GM20000 (cell line): ENCODE measurements around the gene DECR2.

ENCODE experiments used
- DNase-seq: peaks from one replicate; pipeline ENCODE4 v3.0.0; 2012; ENCODE audit warnings: low spot score
- TF ChIP-seq, protein P1 (sequence below): IDR thresholded peaks from 2 replicates; pipeline ENCODE4 v1.5.1; 2012; ENCODE audit warnings: mild to moderate bottlenecking, control low read depth; ENCODE audit errors: extremely low read depth, missing control alignments

DECR2 gene, protein sequence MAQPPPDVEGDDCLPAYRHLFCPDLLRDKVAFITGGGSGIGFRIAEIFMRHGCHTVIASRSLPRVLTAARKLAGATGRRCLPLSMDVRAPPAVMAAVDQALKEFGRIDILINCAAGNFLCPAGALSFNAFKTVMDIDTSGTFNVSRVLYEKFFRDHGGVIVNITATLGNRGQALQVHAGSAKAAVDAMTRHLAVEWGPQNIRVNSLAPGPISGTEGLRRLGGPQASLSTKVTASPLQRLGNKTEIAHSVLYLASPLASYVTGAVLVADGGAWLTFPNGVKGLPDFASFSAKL

DNA sequence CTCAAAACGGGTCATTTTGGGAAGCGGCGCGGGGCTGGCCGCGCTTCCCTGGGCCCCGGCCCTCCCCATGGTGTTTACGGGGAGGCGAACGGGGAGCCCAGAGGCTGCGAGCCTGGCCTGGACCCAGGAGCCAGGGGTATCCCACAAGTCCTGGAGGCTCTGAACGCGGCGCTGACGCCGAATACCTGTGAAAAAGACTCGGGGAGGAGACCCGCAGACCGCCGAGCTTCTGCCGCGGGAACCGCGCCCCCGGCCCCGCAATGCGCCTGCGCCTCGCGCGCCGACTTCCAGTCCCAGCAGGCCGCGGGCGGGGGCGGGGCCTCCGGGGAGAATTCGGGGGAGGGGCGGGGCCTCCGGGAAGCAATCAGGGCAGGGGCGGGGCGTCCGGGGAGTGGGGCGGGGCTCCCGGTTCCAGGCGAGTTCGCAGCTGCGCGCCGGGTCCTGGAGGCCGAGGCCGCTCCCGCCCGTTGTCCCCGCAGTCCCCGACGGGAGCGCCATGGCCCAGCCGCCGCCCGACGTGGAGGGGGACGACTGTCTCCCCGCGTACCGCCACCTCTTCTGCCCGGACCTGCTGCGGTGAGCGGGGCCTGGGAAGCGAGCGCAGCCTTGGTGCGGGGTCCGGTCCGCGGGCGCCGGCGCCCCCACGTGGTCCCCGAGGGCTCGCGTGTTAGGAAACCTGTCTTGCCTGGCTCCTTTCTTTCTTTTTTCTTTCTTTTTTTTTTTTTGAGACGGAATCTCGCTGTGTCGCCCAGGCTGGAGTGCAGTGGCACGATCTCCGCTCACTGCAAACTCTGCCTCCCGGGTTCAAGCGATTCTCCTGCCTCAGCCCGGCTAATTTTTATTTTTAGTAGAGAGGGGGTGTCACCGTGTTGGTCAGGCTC lies at the start of gene DECR2:
TSS of gene DECR2 (plus strand) at position 418 of the 881 bp plus-strand sequence. CDS start at position 497, 79 bp downstream.
- TF ChIP-seq, protein P1, sequence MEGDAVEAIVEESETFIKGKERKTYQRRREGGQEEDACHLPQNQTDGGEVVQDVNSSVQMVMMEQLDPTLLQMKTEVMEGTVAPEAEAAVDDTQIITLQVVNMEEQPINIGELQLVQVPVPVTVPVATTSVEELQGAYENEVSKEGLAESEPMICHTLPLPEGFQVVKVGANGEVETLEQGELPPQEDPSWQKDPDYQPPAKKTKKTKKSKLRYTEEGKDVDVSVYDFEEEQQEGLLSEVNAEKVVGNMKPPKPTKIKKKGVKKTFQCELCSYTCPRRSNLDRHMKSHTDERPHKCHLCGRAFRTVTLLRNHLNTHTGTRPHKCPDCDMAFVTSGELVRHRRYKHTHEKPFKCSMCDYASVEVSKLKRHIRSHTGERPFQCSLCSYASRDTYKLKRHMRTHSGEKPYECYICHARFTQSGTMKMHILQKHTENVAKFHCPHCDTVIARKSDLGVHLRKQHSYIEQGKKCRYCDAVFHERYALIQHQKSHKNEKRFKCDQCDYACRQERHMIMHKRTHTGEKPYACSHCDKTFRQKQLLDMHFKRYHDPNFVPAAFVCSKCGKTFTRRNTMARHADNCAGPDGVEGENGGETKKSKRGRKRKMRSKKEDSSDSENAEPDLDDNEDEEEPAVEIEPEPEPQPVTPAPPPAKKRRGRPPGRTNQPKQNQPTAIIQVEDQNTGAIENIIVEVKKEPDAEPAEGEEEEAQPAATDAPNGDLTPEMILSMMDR = peak; percentile 67
- DNase-seq = peak; percentile 100

DNA sequence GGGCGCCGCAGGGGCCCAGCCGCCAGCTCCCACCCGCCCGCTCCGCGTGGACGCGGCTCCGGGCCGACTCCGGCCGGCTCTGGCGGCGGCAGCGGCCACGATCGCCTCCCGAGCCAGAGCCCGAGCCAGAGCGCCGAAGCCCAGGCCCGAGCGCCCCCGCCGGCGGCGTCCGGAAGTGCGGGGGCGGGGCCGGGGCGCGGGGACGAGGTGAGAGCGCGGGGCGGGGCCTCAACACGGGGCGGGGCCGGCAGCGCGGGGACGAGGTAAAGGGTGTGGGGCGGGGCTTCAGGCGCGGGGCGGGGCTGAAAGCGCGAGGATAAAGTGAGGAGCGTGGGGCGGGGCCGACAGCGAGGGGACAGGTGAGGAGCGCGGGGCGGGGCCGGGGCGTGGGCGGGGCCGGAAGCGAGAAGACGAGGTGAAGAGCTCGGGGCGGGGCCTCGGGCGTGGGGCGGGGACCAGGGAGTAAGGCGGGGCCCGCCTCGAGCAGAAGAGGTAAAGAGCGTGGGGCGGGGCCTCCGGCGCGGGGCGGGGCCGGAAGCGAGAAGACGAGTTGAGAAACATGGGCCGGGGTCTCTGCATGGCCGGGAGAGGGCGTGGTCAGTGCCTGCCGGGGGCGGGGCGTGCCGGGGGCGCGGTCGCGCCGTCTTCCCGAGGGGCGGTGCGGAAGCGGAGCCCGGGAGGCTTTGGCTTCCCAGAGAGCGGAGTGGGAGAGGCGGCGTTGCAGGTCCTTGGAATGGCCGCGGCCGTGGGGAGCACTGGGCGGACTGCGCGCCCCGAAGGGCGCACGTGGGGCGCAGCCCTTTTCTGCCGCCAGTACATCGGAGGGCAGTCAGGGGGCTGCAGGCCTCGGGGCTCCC lies 48.9 kb upstream of the DECR2 start, which contains the start of gene AXIN1:
TSS of gene AXIN1 (minus strand) at position 177 of the 857 bp plus-strand sequence. CDS start 5,698 bp downstream, outside the sequence.
- TF ChIP-seq, protein P1 = peak; percentile 28

DNA sequence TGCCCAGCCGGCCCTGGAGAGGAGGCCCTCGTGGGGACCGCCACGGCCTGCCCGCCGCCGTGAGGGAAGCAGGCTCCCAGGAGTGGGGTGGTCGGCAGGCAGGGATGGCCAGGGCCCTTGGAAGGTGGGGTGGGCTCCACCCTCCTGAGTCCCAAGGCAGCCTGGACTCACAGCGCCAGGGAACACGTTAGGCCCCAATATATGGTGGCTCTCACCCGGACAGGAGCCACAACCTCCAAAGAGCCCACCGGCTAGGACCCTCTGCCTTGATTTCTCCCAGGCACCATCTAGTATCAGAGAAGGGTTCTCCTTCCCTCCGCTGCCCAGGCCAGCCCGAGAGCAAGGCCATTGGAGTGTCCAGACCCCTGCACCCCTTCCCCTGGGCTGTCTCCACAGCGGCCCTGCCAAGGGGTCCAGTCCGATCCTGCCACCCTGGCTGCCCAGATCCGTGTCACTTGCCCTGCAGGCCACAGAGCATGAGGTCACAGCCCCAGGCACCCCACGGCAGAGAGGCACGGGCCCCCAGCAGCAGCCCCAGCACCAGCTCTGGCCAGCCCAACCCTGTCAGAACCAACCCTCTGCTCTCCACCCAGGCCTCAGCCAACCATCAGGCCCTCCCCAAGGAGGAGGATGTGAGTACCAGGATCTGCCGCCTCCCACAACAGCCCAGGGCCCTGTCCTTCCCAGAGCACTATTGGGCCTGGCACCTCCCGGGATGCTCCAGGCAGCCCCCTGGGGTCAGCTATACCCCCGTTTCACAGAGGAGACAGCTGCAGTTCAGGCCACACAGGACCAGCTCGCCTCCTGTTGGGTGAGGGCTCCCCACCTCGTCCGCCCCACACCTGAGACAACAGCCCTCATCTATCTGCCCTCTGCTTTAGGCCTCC lies 48.0 kb upstream of the DECR2 start:
- TF ChIP-seq, protein P1 = no peak
- no peak for DNase-seq

More for the DNA sequence above, 48.9 kb upstream of the DECR2 start, which contains the start of gene AXIN1:
- DNase-seq = peak; percentile 99

DNA sequence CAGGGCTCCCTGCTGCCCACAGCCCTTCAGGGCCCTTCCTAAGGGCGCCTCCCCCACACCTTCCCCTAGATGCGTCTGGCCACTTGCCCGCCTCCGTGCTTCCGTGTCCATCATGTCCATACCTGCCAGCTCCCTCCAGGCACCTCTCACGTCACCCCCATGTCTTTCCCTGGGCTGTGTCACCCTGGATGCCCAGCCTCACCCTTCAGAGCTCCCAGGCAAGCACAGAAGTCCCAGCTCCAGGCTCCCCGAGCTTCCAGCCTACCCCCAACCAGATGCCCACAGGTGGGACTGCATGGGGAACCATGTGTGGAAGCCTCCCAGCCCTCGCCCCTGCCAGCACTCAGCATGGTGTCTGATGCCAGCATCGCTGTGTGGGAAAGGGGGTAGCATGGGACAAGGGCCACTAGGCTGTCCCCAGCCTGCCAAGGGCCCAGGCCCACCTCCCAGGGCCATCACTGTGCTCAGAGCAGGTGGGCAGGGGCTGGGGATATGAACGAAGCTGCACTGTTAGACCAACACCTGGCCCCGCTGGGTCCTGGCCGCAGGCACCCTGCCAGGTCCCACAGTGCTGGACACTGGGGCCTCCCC lies 47.3 kb upstream of the DECR2 start:
- DNase-seq = no peak
- TF ChIP-seq, protein P1 = no peak

DNA sequence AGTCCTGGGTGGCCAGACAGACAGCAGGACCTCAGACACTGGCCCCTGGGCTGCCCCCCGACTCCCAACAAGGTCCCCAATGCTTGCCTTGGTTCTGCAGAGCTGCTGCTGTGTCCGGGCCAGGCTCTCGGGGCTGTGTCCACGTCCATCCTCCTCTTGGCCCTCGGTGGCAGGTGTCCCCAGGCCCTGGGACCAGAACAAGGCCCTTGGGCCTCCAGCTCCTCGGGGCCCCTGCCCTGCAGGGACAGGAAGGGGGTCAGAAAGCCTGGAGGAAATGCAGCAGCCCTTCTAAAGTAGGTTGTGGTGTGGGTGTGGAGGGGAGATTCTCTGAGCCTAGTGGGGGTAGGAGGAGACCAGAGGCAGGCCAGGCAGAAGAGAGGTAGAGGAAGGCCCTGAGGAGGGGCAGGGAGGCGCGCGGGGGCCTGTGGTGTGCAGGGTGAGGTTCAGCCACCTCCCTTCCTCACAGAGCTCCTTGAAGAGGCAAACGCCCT lies 46.7 kb upstream of the DECR2 start:
- DNase-seq = no peak
- TF ChIP-seq, protein P1 = no peak

DNA sequence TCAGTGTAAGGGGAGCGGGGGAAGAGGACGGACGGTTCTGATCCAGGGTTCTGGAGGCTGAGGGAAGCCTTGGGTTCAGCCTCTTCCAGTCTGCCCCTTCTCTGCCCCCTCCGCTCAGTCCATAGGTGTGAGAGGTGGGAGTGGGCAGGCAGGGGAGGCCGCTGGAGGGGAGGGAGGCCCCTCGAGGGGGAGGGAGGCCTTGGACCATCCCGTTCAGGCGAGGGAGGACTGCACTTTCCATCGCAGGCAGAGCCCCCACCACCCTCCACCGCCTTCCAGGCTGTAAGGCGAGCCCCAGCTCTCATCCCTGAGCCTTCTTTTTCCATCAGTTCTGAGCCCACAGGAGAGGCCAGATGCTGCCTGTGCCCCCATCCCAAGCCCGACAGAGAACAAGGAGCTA lies 44.9 kb upstream of the DECR2 start:
- TF ChIP-seq, protein P1 = no peak
- no peak for DNase-seq
